GM18861 (cell line): ENCODE measurements around the gene TP73.
"Not testable (repeated sequence)": the region's sequence is repeated elsewhere in the genome, so short reads cannot be mapped to it uniquely, and the experiment has no call there.

Source experiments
- ATAC-seq: cut with Tn5 transposase; IDR thresholded peaks from one replicate; pipeline ENCODE4 v1.9.1; 2021; ENCODE audit not compliant: unreplicated experiment

TP73 gene

DNA sequence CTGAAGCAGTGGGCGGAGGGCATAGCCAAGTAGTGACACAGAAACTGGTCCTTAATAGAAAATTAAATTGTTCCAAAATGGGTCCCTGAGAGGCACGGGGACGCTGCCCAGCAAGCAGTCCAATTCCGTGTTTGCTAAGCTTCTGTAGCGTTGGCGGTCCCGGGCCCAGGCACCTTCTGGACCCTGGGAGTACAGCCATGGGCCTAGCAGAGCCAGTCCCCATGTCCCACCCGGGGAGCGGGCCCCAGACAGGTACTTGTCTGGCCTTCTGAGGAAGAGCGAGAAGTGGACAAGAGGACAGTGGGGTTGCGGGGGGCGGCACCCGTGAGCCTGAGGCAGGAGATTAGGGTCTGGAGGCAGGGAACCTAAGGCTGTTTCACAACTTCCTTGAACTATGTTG lies 88.4 kb downstream of the TP73 start:
- ATAC-seq, result no peak

DNA sequence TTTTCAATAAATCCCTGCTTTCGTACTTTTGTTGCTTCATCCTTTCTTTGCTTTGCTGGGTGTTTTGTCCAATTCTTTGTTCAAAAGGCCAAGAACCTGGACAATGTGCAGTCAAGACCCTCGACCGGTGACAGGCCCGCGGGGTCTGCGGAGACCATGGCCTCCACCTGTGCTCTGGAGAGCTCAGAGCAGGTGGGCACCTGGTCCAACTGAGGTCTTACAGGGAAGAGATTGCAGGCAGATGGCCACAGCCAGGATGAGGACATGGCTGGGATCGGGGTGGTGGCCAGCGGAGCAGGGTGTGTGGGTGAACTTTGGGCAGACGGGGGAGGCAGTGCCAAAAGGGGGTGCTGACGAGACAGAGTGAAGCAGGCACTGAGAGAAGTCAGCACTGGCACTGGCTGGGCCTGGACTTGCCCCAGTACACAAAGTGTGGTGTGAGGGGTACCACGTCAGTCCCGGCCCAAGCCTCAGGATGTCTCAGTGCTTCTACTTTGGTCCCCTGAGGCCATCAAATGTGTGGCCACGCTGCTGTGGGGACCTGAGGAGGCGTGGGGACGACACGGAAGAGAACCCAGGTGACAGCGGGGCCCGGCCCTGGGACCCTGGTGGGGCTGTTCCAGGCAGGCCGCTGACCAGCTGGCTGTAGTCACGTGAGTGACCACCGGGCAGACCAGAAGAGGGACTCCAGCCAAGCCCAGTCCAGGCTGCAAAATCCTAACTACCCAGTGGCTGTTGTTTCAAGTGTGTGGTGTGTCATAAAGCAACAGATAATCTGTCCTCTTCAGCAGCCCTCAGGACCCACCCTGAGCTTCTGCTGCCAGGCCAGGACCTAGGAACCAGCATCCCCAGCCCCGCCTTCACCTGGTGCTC lies 89.5 kb downstream of the TP73 start:
- ATAC-seq, result no peak

DNA sequence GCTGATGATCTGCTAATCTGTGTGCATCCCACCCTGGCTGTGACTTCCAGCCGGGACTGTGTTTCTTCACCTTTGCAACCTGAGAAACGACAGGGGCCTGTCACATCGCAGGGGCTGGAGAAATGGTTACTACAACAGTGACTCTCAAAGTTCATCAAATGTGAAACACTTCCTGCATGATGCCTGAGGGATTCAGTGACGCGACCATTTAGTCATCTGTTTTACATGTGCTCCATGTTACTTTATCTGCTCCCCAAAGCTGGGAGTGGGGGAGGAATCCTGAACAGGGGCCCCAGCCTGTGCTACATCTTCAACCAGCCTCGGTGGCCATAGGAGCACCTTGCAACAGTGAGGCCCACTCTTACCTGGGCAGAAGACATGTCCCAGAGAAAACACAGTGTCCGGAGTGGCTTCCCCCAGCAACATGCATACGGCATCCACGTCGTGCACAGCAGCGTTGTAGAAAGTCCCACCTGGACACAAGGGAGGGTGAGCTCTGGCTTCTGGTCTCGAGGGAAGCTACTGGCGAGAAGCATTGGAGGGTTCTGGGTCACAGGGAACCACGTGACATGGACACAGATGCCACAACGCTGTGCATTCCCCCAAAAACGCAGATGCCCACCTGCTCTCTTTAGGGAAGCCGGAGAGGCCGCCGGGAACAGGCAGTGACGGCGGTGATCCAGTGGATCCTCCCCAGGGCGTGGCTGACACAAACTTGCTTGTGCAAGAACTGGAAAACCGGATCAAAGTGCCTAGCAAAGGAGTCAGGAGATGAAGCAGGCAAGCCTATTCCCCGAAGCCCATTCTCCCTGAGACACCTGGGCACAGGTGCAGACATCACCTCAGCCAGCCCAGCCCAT lies 90.4 kb downstream of the TP73 start:
- no peak for ATAC-seq

DNA sequence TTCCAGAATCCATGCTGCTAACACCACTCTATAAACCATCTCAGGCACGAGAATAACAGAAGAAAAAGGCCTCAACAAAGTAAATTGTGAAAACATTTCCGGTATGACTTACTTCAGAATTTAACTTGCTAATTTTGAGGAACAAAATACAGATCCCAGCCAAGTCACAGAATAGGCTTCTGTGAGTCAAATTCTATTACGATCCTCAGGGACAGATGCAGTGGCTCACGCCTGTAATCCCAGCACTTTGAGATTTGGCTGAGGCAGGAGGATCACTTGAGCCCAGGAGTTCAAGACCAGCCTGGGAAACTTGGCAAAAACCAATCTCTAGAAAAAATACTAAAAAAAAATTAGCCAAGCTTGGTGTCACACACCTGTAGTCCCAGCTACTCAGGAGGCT lies 91.1 kb downstream of the TP73 start:
- no peak for ATAC-seq

DNA sequence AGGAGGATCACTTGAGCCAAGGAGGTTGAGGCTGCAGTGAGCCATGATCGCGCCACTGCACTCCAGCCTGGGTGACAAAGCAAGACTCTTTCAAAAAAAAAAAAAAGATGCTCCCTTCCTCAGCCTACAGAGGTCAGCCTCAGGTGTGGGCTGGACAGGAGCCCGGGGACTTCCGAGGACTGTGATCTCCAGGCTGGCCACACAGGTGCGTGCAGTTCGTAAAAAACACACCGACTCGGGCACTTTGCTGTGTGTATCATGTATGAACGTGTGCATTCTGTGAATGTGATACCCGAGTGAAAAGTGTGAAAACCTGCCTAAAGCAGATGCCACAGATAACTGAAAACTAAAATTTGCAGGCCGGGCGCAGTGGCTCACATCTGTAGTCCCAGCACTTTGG lies 91.5 kb downstream of the TP73 start:
- ATAC-seq, result no peak

DNA sequence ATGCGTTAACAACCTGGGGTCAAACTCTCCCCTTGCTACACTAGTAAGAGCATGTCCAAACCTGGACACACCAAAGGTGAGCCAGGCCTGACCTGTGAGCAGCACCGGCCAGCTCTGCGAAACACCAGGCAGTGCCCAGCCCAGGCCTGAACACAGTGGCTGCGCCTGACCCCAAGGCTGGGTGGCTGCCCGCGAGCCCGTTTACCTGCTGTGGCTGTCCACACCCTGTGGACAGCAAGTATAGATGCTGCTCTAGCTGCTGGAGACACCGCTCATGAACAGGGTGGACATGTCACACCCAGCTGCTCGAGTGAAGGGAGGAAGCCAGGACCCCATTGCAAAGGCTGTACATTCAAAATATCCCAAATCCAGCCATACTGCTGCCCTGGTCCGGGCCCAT lies 92.3 kb downstream of the TP73 start:
- no peak for ATAC-seq

DNA sequence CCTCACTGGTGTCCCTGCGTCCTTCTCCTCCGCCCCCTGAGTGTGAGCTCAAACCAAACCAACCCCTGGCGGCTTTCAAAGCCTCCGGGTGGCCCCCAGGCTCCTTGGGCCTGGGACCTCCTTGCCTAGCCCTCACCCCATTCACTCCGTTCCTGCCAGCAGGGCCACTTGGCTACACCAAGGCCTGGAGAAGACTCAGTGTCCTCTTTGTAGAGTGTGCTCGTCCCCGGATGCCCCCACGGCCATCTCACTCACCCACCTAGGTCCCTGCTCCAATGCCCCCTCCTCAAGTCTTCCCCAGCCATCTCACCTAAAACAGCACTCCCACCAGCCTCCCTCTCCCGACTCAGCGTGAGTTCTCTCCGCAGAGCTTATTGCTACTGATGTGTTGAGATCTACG lies 92.8 kb downstream of the TP73 start:
- no peak for ATAC-seq

DNA sequence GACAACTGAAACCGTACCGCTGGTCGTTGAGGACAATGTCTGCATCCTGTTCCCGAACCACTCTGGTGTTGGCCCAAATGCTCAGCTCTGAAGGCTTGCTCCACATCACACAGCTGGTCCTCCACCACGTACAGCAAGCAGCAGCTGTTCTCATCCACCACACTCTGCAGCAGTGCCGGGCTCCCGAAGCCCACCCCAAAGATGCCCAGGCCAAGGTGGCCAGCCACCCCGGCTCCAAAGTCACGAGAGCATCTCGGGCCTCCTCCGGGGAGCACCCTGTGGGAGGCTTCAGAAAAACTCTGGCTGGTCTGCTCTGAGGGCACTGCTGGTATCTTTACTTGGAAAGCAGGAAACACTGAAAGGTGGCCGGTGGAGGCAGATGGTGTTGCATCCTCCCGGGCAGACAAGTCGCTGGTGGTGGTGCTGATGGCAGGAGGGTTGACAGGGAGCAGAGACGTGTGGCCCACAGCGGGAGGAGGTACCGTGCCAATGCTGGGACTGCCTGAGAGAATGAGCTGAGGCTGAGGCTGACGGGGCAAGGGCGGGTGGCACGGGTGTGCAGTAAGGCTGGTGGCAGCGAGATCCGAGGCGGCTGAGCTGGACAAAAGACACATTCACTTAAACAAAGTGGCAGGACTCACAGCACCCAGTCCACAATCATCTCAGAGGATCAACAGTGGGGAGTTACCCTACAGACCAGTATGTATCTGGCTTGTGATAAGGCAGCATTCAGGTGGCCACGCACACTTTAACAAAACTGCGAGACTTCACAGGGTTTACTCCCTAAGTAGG lies 93.5 kb downstream of the TP73 start:
- ATAC-seq, result no peak

DNA sequence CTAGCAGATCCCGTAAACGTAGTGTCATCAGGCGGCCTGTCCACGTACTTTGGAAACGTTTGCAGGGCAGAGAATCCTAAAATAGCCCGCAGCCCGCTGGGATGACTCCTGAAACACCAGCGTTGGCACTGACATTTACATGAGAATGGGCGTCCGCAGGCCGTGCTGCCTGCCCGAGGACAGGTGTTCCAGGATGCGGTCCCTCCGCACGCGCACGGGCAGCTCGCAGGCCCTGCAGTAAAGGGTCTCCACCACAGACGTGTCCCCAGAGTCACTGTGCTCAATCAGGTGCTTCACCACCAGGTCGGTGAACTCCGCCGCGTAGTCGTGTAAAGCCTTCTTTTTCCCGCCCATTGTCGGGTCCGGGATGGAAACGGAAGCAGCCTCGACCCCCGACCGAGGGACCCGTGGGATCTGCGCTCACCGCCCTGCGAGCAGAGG lies 94.1 kb downstream of the TP73 start:
- no peak for ATAC-seq

DNA sequence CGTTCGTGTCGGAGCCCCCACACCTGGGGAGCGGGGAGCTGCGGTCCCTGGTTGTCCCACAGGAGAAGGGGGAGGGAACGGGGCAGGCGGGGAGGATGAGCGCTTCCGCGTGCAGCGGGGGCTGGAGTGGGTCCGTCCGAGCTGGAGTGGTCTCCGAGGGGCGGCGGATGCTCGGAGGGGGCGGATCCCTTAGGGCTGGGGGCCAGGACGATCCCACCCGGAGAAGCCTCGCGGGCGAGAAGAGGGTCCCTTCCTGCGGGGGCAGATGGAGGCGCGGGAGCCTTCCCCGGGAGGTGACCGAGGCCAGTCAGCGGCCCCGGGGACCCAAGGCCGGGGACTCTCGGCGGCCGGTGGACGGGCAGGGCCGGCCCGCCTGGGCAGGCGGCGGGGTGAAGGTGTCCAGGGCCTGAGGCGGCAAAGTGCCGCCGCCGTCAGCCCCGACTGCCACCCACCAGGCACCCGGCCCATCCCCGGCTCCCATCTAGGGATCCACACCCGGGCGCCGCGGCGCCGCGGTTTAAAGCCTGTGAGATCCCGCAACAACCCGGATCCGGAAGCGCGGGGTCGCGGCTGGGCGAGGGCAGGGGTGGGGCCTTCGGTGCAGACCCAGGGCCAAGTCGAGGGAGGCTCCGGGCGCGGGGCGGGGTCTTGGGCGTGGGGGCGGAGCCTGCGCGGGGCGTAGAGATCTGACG lies 94.7 kb downstream of the TP73 start:
- no peak for ATAC-seq

DNA sequence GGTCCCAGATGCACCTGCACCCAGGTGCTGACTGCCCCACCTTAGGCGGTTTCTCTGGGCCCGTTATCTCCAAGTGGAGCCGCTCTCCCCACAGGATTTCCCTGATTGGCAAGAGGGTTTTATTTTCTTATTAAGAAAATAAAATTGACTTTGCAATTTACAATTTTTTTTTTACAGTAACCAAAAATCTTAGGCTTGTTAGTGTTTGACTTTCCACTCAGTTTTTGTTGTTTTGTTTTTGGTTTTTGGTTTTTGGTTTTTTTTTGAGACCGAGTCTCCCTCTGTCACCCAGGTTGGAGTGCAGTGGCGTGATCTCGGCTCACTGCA lies 95.2 kb downstream of the TP73 start:
- no peak for ATAC-seq

DNA sequence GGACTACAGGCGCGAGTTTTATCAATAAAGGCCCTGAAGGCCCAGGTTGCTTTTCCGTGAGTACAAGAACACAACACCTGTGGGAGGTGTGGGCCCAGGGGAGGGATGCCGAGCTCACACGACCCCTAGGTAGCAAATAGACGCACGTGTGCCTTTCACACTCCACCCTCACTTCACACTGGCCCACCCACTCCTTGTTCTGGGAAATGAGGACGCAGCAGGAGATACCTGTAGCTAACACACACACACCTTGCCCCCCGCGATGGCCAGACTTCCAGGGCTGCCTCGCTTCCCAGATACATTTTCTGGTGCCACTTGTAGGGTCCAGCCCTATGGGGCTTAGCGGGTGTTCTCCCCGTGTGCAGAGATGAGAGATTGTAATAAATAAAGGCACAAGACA lies 95.6 kb downstream of the TP73 start:
- no peak for ATAC-seq

DNA sequence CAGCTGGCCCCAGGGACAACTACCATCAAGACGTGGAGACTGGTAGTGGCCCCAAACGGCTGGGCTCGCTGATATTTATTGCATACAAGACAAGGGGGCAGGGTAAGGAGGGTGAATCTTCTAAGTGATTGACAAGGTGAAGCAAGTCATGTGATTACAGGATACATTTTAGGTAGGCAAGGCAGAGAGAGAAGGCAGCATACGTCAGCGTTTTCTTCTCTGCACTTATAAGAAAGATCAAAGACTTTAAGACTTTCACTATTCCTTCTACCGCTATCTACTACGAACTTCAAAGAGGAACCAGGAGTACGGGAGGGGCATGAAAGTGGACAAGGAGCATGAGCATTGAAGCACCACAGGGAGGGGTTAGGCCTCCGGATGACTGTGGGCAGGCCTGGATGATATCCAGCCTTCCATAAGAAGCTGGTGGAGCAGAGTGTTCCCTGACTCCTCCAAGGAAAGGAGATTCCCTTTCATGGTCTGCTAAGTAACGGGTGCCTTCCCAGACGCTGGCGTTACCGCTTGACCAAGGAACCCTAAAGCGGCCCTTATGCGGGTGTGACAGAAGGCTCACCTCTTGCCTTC lies 96.1 kb downstream of the TP73 start:
- not testable (repeated sequence) for ATAC-seq

DNA sequence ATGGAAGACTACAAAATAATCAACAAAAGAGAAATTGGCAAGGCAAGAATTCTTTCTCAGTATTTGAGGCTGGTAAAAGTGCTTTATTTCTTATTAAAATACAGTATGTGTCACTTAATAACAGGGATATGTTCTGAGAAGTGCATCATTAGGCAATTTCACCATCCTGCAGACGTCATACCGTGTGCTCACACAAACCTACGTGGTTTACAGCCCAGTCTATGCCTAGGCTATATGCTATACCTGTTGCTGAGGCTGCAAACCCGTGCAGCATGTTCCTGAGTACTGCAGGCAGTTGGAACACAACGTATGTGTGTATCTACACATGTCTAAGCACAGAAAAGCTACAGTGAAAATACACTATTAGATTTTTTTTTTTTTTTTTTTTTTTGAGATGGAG lies 97.2 kb downstream of the TP73 start:
- no peak for ATAC-seq

DNA sequence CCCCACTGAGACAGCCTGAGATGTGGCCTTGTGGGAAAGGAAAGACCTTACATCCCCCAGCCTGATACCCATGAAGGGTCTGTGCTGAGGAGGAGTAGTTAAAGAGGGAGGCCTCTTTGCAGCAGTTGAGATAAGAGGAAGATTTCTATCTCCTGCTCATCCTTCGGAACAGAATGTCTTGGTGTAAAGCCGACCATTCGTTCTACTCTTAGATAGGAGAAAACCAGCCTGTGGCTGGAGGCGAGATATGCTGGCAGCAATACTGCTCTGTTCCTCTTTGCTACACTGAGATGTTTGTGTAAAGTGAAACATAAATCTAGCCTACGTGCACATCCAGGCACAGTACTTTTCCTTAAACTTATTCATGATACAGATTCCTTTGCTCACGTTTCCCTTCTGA lies 98.4 kb downstream of the TP73 start:
- ATAC-seq, result no peak

DNA sequence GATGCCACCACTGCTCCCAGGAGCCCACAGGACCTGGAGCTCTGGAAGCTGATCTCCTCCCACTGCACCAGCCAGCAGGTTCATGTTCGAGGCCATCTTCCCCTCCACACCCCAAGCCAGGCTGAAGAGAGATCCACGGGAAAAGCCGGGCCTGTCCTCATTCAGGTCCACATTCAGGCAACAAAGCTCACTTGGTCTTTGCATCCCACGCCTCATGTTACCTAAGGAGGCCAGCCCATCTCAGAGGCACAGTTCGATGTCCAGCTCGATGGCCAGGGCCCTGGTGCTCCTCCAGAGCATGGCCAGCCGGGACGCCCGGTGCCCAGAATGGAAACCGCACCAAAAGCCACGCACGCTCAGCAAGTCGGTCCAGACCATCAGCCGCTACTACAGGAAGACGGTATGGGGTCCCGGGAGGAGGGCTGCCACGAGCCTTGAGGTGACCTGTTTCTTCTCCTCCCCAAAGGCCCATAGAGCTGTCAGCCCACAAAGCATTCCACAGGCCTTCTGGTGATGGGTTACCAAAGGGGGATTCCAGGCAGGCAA lies 100.2 kb downstream of the TP73 start, which contains the start of gene CCDC27:
Gene CCDC27, plus strand, starts transcription at position 51 of the 546 bp plus-strand sequence. Its CDS starts 32 bp downstream, at position 83.
- ATAC-seq, result no peak

DNA sequence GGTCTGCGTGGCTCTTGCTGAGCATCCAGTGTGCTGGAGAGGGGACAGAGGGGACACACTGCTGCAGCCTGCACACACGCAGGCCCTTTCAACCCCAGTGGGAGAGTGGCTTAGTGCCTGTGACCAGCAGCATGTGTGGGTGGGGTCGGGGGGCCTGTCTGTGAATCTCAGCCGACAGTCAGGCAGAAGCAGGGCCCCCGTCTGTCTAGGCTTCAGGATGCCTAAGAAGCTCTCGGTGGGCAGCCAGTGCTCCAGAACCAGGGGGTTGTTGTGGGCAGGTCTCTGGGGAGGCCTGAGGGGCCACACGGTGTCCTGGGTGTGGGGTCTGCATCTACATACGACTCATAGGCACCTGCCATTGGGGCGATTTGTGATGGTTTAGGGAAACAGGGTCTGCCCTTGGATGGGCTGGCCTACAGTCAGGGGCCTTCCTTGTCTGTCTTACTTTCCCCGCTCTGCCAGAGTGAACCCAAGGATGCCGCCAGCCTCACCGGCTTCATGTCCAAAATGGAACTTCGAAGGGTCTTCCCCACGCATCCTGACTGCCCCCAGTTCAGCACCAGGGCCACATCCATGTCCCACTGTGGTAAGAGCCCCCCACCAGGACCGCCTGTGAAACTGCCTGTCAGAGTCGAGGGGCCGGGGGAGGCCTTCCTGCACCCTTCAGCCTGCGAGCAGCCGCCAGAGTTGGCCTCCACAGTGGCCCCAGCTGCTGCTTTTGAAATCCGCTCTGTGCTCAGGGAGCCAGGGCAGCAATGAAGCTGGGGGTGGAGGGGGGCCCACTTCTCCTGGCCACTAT lies 101.5 kb downstream of the TP73 start:
- no peak for ATAC-seq

DNA sequence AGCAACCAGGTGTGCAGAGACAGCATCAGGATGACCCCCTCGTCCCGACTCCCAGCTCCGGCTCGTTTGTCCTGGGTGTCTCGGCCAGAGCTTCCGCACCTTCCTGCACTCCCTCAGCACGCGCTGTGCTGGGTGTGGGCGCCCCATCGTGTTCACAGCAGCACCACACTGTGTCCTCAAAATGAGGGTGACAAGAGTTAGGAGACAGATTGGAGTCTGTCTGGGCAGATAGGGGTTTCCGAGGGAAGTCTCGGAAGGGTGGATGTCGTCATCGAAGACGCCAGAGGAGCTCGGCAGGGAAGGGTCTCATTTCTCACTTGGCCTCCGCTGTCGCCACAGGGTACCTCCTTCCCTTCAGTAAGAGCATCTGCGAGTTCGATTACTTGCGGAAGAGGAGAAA lies 104.1 kb downstream of the TP73 start:
- no peak for ATAC-seq

DNA sequence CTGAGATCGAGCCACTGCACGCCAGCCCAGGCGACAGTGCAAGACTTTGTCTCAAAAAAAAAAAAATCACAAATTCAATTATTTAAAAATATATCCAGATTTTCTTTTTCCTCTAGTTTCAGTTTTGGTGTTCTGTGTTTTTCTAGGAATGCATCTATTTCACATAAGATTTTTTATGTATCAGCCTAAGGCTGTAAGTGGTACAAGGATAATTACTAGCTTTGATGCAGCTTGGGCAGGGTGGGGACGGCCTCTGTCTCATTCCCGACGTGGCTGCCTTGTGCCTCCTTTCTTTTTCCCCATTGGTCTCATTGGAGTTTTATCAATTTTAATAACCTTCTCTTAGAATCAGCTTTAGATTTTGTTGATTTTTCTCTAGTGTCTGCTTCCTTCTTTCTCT lies 106.8 kb downstream of the TP73 start:
- ATAC-seq, result no peak
